GM23248 (cell line): Measurements from ENCODE around the gene CTNND2.

ENCODE experiments used
- EZH2 ChIP-seq: fragments of 200-600 bp; sonication (generic); IDR thresholded peaks from 2 replicates; pipeline ENCODE4 v1.6.1; 2018; ENCODE audit warnings: antibody characterized with exemption, mild to moderate bottlenecking; ENCODE audit not compliant: insufficient read depth, poor library complexity, severe bottlenecking
- EZH2phosphoT487 ChIP-seq: fragments of 200-600 bp; sonication (generic); IDR thresholded peaks from 2 replicates; pipeline ENCODE4 v1.6.1; 2018; ENCODE audit warnings: antibody characterized with exemption, moderate library complexity, mild to moderate bottlenecking, low read depth; ENCODE audit not compliant: insufficient read depth

GRCh38 chr5:11922394-11922793 is 18.1 kb upstream of the CTNND2 start:
- no peak for TF ChIP-seq EZH2
- TF ChIP-seq EZH2phosphoT487: no peak
